Subcutaneous adipose tissue (tissue), 4 donors: ENCODE data around the gene PLXNA2. TPM values are rescaled to one million over a fixed set of nuclear protein-coding genes. Genes with fewer than 3 reads are reported as not detected.

Source experiments
- total RNA-seq, 4 donors: library from RNA; depleted of rRNA; stranded (reverse); fragments of >200 nt; gene quantifications; one replicate each; pipeline ENCODE4 v1.1.0, GENCODE V29; 2016
- TF ChIP-seq, protein P1 (sequence below): fragments of 450-650 bp; IDR thresholded peaks from one replicate; pipeline ENCODE4 v1.5.1; 2016; ENCODE audit warnings: low read depth, mild to moderate bottlenecking, control low read depth, antibody characterized with exemption, moderate library complexity

Gene PLXNA2
- total RNA-seq, 4 donors from 2014 or later, result 6.8 to 37.5 (median 14.3) TPM

DNA sequence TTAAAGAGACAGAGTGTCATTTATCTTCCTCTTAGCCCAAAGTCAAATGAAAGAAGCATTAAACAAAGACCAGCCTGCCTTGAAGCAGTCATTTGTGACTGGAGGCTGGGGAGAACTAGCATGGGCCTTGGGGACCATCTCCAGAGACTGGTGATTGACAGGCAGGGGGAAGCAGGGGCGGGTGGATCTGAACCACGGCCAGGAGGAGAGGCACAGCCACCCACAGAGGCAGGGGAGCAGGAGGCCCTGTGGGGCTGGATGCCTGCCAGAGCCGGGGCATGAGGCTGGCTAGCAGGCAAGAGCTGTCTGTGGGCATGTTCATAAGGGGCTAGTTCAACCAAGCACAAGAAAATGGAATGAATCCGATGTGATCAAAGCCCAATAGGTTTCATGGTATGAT is 73.9 kb downstream of the PLXNA2 start:
- TF ChIP-seq, protein P1, sequence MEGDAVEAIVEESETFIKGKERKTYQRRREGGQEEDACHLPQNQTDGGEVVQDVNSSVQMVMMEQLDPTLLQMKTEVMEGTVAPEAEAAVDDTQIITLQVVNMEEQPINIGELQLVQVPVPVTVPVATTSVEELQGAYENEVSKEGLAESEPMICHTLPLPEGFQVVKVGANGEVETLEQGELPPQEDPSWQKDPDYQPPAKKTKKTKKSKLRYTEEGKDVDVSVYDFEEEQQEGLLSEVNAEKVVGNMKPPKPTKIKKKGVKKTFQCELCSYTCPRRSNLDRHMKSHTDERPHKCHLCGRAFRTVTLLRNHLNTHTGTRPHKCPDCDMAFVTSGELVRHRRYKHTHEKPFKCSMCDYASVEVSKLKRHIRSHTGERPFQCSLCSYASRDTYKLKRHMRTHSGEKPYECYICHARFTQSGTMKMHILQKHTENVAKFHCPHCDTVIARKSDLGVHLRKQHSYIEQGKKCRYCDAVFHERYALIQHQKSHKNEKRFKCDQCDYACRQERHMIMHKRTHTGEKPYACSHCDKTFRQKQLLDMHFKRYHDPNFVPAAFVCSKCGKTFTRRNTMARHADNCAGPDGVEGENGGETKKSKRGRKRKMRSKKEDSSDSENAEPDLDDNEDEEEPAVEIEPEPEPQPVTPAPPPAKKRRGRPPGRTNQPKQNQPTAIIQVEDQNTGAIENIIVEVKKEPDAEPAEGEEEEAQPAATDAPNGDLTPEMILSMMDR, result no peak

DNA sequence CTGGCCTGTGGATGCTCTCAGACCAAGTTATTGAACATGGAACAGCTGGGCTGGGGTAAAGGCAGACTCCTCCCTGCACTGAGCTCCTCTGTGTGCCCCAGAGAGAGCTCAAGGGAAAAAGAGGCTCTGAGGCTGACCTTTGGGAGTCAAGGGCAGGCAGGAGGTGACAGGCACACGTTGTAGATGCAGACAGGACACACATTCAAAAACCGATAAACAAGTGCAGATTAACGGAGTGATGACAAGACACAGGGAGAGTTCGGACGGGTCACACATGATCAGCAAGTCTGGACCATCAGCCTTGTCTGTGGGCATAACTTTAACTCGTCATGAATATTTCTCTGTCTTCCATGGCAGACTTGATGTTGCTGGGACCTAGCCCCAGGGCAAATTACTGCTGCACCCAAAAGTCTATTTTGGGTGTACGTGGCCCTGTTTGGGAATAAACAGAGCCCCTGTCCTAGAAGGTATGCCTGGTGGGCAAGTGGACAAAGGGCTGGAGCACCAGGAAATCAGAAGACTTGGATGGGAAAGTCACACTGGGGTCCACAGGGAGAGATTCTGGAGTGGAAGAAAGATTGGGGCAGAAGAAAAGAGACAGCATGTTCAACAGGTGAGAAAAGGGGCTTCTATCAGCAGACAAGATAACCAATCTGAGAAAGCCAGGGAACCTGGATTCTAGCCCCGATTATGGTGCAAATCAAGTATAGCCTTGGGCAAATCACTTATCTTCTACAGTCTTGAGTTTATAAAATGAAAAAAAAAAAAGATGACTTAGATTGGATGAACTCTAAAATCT is 74.9 kb downstream of the PLXNA2 start:
- TF ChIP-seq, protein P1, result no peak

DNA sequence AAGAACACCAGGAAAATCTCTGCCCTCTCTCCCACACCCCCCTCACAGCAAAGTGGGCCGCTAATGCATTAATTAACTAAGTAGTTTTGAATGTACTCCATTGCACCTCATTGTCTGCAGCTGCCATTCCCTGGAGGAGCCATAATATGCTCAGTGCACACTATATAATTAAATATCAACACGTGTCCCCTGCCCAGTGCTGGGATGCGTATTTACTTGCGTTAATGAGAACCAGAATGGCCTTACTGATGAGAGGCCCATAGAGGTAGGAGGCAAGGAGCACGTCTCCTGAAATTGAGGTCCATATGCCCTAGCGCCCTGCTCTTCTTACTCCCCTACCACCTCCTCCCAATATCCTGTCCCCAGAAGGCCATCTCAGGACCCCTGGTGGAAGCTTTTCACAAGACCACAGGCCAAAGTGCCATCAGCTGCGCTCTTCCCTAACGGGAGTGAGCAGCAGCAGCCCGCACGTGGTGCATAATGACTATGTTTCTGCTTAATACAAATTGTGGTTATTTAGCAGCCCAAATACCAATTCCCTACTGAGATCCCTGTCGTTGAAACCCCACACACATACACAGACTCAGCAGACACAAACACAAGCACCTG is 76.8 kb downstream of the PLXNA2 start:
- TF ChIP-seq, protein P1, result no peak

DNA sequence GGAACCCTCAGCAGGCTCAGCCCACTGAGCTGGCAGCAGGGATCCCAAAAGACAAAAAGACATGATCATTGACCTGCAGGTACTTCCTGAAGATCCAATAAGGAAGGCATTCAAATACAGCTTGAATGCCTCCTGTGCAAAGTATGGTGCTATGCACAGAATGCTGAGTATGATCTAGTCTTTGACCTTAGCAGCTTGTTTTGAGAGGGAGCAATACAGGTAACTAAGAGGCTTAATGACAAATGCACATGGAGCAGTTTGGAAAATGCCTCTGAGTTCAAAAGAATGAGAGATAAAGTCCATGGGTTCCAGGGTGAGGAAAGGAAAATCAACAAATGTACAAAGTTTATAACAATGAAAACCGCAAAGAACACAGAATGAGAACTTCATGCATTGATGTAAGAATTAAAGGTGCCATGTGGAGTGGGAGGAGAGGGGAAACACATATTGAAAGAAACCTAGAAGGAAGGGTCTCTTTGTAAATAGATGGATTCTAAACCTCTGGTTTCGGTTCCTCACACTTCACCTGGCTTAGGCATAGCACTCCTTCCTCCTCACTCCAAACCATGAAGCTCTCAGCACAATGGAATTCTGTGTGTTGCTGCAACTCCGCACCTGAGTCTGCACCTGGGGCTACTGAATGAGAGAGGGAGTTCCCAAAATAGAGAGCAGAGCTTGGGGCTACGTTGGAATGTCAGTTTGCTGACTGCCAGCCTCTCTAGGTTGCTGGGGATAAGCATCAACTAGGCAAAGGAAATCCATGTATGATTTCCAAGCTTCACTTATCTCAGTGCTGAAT is 77.6 kb downstream of the PLXNA2 start:
- TF ChIP-seq, protein P1, result no peak

DNA sequence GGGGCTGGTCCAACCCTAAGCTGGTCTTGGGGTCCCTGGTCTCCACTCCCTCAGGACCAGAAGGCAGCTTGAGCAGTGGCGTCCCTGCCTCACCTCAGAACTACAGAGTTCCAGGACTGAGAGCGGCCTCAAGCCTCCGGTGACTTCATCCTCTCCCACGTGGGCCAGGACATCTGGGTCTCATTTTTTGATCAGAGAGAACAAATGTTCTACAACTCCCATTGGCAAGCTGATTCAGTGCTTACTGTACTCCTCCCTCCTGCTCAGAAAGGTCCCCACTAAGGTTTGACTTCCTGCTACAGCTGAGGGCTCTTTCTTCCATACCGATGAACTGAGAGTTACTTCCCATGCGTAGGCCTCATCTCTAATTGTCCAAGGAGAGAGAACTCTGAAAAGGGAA is 78.5 kb downstream of the PLXNA2 start:
- TF ChIP-seq, protein P1, result no peak

DNA sequence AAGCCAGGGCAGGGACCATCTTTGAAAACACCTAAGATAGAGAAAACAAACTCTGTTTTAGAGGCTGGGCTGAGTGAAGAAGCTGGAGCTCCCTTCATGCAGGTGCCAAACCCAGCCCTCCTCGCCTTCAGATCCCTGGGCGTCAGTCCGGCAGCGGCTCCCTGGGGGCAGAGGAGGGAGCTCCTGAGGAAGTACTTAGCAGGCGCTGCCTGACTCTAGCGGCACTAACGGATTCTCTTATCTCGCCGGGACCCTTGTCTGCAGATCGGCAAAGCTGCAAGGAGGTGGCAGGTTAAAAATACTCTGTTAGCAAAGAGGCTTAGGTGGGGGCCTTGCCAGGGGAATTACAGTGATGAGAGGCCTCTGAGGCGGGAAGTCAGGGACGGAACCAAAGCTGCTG is 79.6 kb downstream of the PLXNA2 start:
- TF ChIP-seq, protein P1, result no peak

DNA sequence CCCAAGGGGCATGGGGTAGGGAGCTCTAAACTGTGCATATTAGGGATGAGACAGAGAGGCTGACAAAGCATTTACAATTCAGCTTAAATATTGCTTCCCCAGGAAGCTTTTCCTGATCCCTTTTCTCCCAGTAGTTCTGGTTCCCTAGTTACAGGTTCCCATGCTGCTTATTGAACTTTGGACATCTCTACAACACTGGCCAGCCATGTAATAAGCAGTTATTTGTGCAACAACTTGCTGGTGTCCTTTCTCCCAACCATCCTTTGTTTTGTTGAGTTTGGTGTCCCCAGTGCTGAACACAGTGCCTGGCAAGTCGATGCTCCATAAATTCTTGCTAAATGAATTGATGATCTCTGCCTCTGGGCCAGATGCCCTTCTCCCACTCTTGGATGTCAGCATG is 80.6 kb downstream of the PLXNA2 start:
- TF ChIP-seq, protein P1, result no peak
